ENCODE results near the gene POM121C. TPM values are rescaled to one million over a fixed set of nuclear protein-coding genes. Genes with fewer than 3 reads are reported as not detected.

Gene POM121C
- 24.1 TPM for total RNA-seq

DNA sequence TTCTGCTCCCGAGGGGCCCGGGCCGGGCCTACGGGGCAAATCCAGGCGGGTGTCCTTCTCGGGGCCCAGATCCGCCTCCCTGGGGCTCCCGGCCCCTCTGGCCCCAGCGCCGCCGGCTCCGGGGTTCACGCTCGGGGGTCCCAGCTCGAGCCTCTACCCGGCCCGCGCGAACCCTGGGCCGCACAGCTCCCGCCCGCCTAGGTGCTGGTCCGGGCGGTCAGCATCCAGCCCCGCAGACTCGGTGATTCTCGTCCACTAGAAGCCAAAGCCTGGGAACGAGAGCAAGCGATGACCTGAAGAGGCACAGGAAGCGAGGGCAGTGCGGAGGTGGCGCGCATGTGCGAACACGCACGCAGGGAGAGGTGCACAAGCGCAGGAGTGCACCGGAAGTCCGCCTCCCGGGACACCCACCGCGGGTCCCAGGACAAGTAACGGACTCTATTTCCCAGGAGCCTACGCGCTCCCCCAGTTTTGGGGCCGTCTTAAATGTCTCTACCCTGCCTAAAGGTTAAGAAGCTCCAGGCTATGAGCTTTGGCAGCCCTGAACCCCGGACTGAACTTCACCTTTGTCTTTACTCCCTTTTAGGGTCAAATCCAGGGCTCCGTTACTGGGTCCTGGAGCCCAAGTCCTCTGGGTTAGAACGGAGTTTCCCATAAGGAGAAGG, at the start of gene POM121C:
Gene POM121C (minus strand): TSS at position 321 of the 665 bp plus-strand sequence. CDS start 44,803 bp downstream, outside the sequence.

DNA sequence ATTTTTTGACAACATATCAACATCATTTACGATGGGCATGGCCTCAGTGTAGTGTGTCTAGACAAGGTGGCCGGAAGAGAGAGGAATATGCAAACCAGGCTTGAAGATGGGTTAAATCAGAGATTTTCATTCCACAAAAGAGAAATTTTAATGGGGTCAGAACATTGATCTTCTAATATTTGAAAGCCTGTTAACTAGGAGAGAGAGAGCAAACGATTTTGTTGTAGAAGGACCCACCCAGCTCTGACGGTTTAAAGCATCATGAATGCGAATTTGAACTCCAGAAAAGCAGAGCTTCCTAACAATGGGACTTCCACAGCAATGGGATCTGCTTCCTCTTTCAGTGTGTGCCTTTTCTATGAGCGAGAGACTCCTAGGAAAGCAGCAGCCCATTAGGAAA, 5.9 kb upstream of the POM121C start, which contains the start of gene SPDYE5:
Gene SPDYE5 (plus strand): TSS at position 301 of the 400 bp plus-strand sequence. CDS start 1,728 bp downstream, outside the sequence.

DNA sequence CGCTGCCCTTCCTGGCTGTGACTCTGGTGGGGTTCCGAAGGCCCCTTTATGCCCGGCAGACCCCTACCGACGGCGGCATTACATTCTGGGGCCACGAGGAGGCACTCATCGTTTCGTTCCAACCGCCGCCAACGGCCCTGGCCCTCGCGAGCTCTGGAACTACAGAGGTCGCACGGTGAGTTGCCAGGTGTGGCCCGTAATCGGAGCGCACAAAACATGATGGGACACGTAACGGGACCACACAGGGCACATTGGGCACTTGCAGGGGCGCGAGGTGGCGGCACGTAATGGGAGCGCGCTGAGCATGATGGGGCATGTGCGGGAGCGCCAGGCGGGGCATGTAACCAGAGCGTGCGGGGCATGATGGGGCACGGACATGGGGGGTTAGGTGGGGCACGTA, 90.8 kb downstream of the POM121C start, which contains the start of gene TRIM73:
Gene TRIM73 (plus strand): TSS at position 301 of the 400 bp plus-strand sequence. CDS start 3,305 bp downstream, outside the sequence.

Small RNA genes within 50 kb of the gene (small RNA-seq; reads per million reads assigned to genes)
- gene AC211429.1 (ENCODE audit: low replicate concordance) (not detected), gene RF00019 (ENCODE audit: low replicate concordance) (not detected)

Other genes with a start within 250 kb of the POM121C start
- 6.3 TPM for gene TRIM73, start 90.7 kb downstream of the POM121C start, total RNA-seq
- not detected for gene SPDYE5, start 6.0 kb upstream of the POM121C start, total RNA-seq

Measured in metanephros (tissue), 2 donors.